AML-193 (cell line): ENCODE measurements around the gene ADGRD2.
A peak's percentile ranks its signal among the peaks of the same experiment; 100 is the strongest.

Experiments used
- DNase-seq, 2 experiments: peaks; one replicate each; lab custom pipeline; 2025; lab: John Stamatoyannopoulos, UW

The ADGRD2 gene

GRCh38 chr9:124511891-124512805, 61.9 kb downstream of the ADGRD2 start:
- DNase-seq: no peak

GRCh38 chr9:124512806-124513204, 62.6 kb downstream of the ADGRD2 start:
- DNase-seq: no peak

- DNase-seq: peak; percentile 12 to 28
These were observed 63.2 kb downstream of the ADGRD2 start for GRCh38 chr9:124513376-124513994.

- no peak for DNase-seq
These were observed 63.9 kb downstream of the ADGRD2 start for GRCh38 chr9:124514125-124514524.

- no peak for DNase-seq
These were observed 64.6 kb downstream of the ADGRD2 start for GRCh38 chr9:124514874-124515273.

- no peak for DNase-seq
These were observed 67.3 kb downstream of the ADGRD2 start for GRCh38 chr9:124517600-124517999.

- DNase-seq: no peak
These were observed 67.9 kb downstream of the ADGRD2 start for GRCh38 chr9:124518116-124518515.

GRCh38 chr9:124520206-124520596, 70.0 kb downstream of the ADGRD2 start:
- no peak for DNase-seq

- no peak for DNase-seq
These were observed 70.9 kb downstream of the ADGRD2 start for GRCh38 chr9:124521142-124521541.

GRCh38 chr9:124522121-124523098, 72.2 kb downstream of the ADGRD2 start:
- DNase-seq: no peak

GRCh38 chr9:124526174-124526573, 75.9 kb downstream of the ADGRD2 start:
- no peak for DNase-seq

- no peak for DNase-seq
These were observed 77.5 kb downstream of the ADGRD2 start for GRCh38 chr9:124527781-124528180.
